ENCODE measurements around the gene NOL4L. TPM values are rescaled to one million over a fixed set of nuclear protein-coding genes. Genes with fewer than 3 reads are reported as not detected.

The NOL4L gene
- total and polyA plus RNA-seq, 7 donors = 0.61 to 2.7 (median 1.3) TPM

- 66 to 84% (median 69%) methylated on average over 15 to 18 of the region's 18 CpGs for WGBS, 3 donors
- Histone ChIP-seq H3K9me3 (no peaks in the 10 kb centered on the region), H3K4me1 (no peaks in the 10 kb centered on the region), H3K36me3 (ENCODE audit: insufficient read depth in 1 of 2, low read depth in 1 of 2) (no peaks in the 10 kb centered on the region), H3K4me3 (peak overlapping the region; percentile 63), H3K27ac (no peak overlapping the region), H3K27me3 (ENCODE audit: insufficient read depth in 3 of 3, low read length in 2 of 3) (peaks cover 0 to 12% (median 0%) of the 10 kb centered on the region in 3 donors)
- intact Hi-C loops (cut with DNase I) = no loop called here
- DNase-seq (no peak), ATAC-seq (peak in 2 of 4 donors; percentile 19 to 36)
- no peak for TF ChIP-seq CTCF (IDR thresholded peaks at IDR 0.05)
Observed at GRCh38 chr20:32537657-32538525, 47.2 kb downstream of the NOL4L start.

GRCh38 chr20:32536851-32537656 lies 48.1 kb downstream of the NOL4L start:
- H3K9me3 ChIP-seq = no peaks in the 10 kb centered on the region
- 4 to 8% (median 7%) methylated on average over 31 to 61 of the region's 62 CpGs for WGBS, 3 donors
- H3K4me3 ChIP-seq = peak overlapping the region; percentile 63
- intact Hi-C loops (cut with DNase I) = no loop called here
- H3K27ac ChIP-seq = no peak overlapping the region
- TF ChIP-seq CTCF (IDR thresholded peaks at IDR 0.05) = no peak
- peak; percentile 20 to 68 for DNase-seq
- peak in 2 of 4 donors; percentile 26 to 30 for ATAC-seq
- peaks cover 0 to 12% (median 0%) of the 10 kb centered on the region in 3 donors for H3K27me3 ChIP-seq (ENCODE audit: insufficient read depth in 3 of 3, low read length in 2 of 3)
- no peaks in the 10 kb centered on the region for H3K36me3 ChIP-seq (ENCODE audit: insufficient read depth in 1 of 2, low read depth in 1 of 2)
- no peaks in the 10 kb centered on the region for H3K4me1 ChIP-seq

DNA sequence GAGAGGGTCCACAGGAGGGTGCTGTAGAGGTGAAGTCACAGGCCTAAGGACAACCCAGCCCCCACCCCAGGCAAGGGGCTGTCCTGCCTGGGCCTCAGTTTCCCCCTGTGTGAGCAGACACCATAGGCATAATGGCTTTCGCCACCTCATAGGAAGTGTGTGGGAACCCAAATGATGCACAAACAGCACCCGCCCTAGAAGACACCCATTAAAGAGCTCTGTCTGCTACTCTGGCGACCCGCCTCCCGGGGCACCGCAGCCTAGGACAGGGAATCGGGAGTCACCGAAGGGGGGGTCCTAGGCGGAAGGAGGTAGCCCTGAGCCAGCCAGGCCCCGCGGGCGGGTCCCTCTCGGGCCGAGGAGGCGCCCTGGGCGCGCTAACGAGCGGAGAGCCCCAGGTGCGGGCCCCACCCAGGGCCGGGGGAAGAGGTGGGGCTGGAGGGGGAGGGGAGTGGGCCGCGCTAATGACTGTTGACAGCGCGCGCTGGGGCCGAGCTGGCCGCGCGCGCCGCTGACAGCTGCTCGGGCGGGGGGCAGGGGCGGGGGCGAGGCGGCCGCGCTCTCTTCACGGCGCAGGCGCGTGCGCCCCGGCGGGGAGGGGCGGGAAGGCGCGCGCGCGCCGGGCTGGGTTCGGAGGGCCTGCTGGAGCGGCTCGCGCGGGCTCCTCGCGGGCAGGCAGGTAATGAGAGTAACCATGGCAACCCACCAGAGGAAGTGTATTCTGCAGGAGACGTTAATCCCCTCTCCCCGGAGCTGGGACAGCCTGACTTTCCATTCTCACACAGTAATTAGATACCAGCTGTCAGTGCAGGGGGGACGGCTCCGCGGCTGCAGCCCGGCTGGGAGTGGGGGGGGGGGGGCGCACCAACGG lies 48.9 kb downstream of the NOL4L start:
- ATAC-seq (peak; percentile 69 to 85 (median 82)), DNase-seq (peak; percentile 50 to 68)
- peaks cover 0 to 12% (median 0%) of the 10 kb centered on the region in 3 donors for H3K27me3 ChIP-seq (ENCODE audit: insufficient read depth in 3 of 3, low read length in 2 of 3)
- H3K36me3 ChIP-seq (ENCODE audit: insufficient read depth in 1 of 2, low read depth in 1 of 2) = no peaks in the 10 kb centered on the region
- H3K9me3 ChIP-seq = no peaks in the 10 kb centered on the region
- 2 to 5% (median 4%) methylated on average over 37 to 68 of the region's 68 CpGs for WGBS, 3 donors
- H3K27ac ChIP-seq = no peak overlapping the region
- intact Hi-C loops (cut with DNase I) = no loop called here
- TF ChIP-seq CTCF (IDR thresholded peaks at IDR 0.05) = no peak
- H3K4me3 ChIP-seq = peak overlapping the region; percentile 63
- H3K4me1 ChIP-seq = no peaks in the 10 kb centered on the region

DNA sequence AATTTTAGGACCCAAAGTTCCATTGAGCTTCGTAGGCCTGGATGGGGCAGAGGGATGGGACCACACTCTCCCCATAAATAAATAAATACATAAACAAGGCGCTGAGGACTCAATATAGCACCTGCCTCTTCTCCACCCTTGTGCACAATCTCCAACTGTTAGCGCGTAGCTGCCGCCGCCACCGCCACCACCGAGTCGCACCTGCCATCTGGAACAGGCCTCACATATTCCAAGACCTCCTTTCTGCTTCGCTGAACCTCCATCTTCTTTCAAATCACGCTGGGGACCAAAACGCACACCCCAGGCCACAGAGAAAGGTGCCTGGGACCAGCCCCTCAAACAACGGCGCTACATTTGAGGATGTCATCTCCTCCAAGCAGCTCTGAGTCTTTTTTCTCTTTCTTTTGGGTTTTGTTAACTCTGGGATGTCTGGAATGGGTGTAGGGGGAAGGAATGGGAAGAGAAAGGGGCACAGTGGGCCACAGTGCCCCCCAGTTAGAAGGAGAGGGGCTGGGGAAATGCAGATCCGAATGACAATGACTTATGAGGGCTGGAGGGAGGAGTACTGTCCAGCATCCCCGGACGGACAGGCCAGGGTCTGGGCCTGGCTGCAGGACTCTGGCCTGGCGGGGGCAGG lies 49.7 kb downstream of the NOL4L start:
- TF ChIP-seq CTCF (IDR thresholded peaks at IDR 0.05) = no peak
- 80 to 83% (median 81%) methylated on average over 18 of the region's 18 CpGs for WGBS, 3 donors
- Histone ChIP-seq H3K27me3 (ENCODE audit: insufficient read depth in 3 of 3, low read length in 2 of 3) (peaks cover 0 to 12% (median 0%) of the 10 kb centered on the region in 3 donors), H3K36me3 (ENCODE audit: insufficient read depth in 1 of 2, low read depth in 1 of 2) (no peaks in the 10 kb centered on the region), H3K4me3 (peak overlapping the region; percentile 63), H3K9me3 (no peaks in the 10 kb centered on the region), H3K27ac (no peak overlapping the region), H3K4me1 (no peaks in the 10 kb centered on the region)
- ATAC-seq (peak in 1 of 4 donors; percentile 11), DNase-seq (no peak)
- intact Hi-C loops (cut with DNase I) = no loop called here
